Endometrial microvascular endothelial cells (primary cell): Measurements from ENCODE around the gene PRR23E. TPM values are rescaled to one million over a fixed set of nuclear protein-coding genes. Genes with fewer than 3 reads are reported as not detected.

Source experiments
- in situ Hi-C: cut with HindIII; loops from 2 replicates; pipeline ENCODE4 v1.10.0; 2017; ENCODE audit warnings: low sequenced_read_pairs, low pct_unique_long_range_greater_than_20kb; ENCODE audit errors: inconsistent ontology term
- total RNA-seq: library from RNA; depleted of rRNA; stranded (reverse); fragments of >200 nt; gene quantifications from one replicate; pipeline ENCODE4 v1.2.3, GENCODE V29; 2015; ENCODE audit errors: inconsistent ontology term

Gene PRR23E, protein sequence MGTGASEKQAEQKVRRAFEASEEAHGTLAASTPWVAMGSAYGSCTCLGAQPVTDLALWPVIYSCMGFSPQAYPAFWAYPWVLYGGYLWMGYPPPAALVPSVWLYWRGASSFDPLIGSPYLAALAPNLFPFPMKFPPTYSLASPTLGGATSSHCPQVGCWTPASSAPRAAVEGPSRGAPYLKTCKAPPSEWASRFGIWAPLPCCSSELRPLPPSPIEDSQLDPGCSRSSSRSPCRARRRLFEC
- not detected for total RNA-seq

DNA sequence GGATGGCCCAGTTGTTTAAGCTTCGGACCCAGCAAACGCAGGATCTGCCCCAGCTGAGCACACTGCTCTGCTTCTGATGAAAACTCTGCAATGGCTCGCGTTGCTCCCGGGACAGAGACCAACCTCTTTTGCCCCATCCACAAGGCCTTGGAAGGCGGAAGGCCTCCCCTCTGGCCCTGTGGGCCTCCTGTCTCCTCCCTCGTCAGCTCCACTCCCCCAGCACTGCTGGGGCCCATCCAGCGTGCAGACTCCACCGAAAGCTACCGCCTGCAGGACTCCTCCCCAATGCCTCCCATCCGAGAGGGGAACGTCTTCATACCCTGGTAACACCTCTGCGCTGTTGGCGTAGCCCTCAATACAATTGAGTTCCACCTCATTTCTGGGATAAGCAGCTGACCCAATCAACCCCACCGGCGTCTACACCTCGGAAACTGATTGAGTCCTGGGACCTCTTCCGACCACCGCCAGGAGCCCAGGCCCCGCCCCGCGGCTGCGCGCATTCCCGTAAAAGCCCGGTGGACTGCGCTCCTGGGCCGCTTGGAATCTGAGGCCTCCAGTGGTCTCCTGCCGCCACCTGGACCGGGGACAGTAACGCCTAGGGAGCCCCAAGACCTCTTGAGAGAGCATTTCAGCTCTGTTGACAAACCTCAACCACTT lies at the start of gene PRR23E:
Gene PRR23E, plus strand, starts transcription at position 556 of the 657 bp plus-strand sequence. CDS start 3,555 bp downstream, outside the sequence.
- in situ Hi-C loops: no loop called here

DNA sequence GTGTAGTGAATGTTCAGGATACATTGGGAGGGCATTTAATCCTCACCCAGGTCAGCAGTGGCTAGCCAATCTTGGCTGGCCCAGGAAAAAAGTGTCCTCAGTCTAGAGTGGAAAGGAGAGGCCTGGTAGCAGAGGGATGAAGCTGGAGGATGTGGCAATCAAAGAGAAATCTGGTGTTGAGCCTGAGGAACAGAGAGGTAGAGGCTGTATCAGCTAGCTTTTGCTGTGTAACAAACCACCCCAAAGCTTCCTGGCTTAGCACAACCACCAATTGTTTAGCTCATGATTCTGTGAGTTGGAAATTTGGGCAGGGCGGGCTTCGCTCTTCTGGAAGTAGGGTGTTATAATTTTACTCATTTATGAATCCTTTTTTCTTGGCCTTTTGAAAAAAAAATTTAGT lies 49.8 kb upstream of the PRR23E start:
- in situ Hi-C loops: no loop called here

DNA sequence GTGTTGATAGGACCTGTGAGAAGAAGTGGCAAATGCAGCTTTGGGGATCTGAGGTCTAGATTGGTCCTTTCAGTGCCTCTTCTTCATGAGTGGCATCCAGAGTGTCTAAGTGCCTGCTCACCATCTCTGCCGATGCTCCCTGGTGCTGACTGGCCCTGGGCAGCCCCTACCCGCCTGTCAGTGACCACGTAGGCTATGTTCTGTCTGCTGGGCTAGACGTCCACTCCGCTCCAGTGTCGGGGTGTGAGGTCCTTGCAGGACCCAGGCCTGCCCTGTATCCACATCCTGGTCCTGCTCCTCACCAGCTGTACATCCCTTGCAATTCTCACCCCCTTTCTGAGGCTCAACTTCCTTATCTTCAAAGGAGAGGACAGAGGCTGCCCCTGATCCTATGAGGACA lies 48.3 kb upstream of the PRR23E start:
- in situ Hi-C loops: no loop called here

DNA sequence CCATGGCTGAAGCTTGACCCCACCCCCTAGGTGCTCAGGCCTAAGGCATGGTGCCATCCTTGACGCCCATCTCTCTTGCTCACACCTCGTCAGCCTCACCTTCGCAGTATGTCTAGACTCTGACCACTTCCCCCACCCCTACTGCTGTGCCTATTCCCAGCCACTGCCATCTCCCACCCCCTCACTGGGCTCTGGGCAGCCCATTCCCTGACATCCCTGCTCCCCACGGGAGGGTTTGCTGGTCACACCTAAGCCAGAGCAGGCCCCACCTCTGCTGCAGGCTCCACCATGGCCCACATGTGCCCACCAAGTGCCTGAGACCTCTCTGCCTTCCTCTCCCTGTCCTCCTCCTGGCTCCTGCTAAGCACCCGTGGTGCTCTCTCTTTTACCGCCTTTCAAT lies 47.7 kb upstream of the PRR23E start:
- in situ Hi-C loops: no loop called here

DNA sequence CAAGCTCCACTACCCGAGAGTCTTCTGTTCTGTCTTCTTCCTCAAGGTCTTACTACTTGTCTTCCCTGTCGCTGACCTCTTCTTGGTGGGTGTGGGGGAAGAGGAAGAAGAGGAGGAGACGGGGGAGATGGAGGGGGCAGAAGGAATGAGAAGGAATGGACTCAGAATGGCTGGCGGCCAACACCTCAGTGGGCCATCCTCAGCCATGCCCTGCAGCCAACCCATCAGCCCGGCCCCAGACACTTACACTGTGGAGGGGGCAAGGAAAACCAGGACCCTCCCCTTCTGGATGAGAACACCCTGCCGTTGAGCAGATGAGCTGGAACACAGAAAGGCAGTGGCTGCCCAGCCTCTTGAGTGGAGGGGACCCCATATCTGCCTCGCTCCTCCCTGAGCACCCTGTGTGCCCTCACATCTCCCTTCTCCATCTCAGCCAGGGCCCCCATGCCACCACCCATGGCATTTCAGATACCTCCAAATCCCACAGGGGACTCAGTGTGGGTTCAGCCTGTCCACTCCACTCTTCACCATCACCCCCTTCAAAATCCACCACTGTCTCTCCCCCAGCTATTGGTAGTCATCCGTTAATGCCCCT lies 45.5 kb upstream of the PRR23E start:
- in situ Hi-C loops: no loop called here

DNA sequence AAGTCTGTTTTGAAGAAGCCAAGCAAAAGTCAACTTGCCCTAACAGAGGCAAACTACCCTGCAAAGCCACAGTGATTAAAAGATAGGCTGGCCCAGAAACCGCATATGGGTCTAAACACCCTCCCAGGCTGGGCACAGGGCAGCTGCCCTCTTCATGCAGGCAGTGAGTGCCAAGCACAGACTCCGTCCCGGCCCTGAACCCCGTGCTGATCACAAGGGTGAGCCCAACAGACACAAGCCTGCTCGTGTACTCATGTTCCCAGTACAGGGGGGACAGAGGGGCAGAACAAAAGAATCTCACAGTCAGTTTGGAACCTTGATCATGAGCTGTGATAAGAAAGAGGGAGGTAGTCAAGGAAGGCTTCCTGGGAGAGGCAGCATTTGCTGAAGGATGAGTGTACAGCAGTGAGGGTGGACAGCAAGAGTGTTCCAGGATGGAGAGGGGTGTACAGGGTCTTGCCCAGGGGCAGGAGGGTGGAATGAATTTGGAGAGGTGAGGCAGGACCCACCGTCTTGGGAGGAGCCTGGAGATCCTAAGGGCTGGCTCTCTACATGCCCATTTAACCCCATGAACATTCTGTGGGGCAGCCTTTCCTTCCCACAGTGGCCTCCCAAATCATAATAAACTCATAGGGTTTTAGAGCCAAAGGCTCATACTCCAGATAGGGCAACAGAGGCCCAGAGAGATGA lies 43.2 kb upstream of the PRR23E start:
- in situ Hi-C loops: no loop called here

DNA sequence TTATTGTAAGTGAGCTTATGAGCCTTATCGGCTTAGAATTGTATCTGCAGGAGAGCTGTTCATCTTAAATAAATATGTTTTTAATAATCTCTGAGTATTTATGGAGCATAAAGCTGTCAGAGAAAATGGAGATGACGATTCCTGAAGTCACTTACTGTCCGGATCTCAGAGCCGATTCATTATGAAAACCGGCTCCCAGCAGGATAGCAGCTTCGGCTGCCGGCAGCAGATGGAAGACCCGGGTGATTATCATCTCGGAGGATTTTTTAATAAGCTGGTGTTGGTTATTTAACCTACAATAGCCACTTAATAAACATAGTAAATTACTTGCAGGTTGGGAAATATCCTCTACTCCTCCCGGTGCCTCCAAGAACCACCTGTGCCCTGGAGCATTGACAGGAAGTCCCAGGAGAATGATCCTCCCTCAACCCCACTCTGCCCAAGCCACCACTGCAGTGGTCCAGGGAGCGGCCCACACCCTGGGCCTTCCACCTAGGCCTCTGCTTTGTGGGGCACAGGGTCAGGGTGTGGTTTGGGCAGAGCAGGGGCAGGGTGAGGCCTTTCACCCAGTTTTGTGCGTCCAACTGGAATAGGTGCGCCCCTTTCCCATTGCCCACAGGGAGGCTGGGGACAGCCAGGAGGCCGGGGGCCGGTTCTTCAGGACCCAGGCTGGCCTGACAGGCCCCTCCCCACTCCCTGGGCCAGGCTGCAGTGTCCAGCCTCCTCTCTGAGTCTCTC lies 42.2 kb upstream of the PRR23E start:
- in situ Hi-C loops: no loop called here

DNA sequence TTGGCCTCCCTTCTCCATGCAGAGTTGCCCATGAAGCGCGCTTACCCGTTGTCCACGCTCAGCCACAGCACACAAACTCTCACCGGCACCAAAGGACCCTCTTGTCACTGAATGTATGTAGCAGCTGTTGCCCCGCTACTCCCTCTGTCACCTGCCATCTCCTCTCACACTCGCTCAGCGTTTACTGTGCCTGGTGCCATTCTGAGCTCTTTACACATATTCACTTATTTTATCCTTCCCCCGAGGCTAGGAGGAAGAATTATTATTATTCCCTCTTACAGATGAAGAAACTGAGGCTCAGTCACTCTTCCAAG lies 41.7 kb upstream of the PRR23E start:
- in situ Hi-C loops: no loop called here

DNA sequence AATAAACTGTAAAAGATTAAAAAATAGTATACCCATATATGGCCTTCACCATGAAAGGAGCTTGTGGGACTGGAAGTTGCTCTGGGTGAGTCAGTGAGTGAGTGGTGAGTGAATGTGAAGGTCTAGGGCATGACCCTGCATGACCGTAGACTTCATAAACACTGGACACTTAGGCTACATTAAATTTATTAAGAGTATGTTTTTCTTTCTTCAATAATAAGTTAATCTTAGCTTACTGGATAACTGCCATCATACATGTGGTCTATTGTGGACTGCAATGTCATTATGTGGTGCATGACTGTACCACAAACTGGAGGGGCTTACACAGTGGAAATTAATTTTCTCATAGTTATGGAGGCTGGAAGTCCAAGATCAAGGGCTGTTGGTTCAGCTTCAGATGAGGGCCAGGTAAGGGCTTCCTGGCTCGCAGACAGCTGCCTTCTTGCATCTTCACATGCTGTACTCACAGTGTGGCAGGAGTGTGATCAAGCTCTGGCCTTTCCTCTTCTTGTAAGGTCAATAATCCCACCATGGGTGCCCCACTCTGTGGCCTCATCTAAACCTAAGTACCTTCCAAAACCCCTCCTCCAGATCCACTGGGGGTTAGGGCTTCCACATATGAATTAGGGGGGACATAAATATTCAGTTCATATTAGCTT lies 40.8 kb upstream of the PRR23E start:
- in situ Hi-C loops: no loop called here

DNA sequence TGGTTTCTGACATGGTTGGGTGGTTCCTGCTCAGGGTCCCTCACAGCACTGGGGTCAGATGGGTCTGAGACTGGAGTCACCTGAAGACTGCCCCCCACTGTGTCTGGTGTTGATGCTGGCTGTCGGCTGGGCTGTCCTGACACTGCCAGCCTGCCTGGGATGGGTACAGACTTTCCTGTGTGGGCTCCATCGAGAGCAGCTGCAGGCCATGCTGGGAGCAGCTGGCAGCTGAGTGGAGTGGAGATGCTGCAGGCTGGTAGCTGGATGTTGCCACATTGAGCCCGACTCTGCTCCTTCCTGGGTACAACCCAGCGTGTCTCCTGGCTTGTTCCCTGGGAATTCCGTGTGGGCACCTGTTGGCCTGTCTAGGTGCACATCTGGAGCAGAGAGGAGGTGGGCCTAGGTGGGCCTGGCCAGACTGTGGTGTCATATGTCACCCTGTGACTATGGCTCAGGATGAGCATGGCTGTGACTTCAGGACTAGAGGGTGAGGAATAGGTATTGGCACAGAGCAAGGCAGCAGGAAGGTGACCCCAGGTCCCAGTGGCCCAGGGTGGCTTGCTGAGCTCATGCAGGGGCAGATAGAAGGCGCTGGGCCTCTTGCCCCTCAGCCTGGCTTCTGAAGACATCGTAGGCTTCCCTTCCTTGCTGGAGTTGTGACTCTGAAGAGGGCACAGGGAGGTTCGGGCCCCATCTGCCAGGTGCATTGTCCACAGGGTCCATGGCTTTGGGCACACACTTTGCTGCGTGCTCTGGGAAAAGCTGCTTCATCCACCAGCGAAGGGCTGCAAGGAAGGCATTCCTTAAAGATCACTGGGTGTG lies 40.0 kb upstream of the PRR23E start:
- in situ Hi-C loops: no loop called here

DNA sequence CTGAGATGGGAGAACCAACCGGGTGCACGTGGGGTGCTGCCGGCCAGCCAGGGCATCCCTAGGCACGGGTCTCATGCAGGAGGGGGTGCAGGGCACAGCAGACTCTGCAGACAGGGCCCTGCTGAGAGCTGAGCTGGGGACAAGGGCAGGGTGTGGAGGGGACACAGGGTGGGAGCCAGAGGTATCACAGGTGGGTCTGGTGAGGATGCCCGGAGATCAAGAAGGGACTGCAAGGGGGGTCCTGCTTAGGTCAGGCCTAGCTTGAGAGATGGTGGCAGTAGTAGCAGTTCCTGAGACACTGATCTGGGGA lies 39.5 kb upstream of the PRR23E start:
- in situ Hi-C loops: no loop called here

DNA sequence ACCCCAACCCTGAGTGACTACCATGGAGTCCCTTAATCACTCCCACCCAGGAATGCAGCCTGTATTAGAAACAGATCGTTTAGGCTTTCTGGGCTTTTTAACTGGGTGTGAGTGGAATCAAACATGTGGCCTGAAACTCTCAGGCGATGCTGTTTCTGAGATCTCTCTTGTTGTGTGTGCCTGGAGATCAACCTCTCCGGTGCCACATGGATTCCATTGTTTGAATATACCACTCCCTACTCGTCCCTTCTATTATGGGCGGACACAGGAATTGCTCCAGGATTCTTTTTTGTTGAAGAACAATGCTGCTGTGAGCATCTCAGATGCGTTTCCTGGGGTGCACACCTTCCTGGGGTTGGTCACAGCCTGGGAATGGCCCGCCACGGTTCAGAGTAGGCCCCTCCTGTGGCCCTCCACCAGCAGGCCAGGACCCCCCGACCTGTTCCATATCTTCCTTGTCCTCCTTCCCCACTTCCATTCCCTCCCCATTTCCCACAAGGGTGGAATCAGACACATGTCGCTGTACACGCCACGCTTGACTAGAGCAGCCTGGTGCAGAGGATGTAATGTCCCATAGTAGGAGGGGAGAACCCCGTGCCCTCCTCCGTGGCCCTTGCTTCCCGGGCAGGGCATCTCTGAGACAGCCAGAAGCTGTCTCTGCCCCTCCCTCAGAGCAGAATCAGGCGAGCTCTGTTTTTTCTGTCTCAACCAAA lies 36.4 kb upstream of the PRR23E start:
- in situ Hi-C loops: no loop called here

DNA sequence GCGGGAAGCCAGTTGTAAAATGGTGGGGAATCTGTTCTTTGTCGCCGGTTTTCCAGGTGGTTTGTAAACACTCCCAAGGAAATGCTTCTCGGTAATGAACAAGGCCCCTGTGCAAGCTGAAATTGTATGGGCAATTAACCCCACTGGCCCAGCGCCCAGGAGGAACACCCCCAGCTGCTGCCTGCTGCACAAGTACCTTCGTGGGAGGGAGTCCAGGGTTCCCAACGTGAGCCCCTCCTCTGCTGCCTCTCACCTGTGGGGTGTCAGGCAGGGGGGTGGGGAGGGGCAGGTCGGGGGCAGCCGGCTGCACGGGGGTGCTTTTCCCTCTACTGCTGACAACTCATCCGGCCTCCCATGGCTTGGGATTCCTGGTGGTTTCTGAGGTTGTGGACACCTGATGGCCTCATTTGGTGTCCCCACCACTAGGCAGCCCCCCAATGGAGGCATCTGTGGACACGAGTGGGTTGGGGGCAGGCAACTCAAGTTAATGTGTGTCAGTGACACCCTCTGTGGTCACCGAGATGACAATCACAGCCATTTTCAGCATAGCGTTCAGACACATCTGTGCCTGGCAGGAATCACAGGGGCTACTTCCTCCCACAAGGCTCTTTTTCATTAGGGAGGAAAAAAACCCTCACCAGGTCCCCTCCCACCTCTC lies 35.6 kb upstream of the PRR23E start:
- in situ Hi-C loops: no loop called here

DNA sequence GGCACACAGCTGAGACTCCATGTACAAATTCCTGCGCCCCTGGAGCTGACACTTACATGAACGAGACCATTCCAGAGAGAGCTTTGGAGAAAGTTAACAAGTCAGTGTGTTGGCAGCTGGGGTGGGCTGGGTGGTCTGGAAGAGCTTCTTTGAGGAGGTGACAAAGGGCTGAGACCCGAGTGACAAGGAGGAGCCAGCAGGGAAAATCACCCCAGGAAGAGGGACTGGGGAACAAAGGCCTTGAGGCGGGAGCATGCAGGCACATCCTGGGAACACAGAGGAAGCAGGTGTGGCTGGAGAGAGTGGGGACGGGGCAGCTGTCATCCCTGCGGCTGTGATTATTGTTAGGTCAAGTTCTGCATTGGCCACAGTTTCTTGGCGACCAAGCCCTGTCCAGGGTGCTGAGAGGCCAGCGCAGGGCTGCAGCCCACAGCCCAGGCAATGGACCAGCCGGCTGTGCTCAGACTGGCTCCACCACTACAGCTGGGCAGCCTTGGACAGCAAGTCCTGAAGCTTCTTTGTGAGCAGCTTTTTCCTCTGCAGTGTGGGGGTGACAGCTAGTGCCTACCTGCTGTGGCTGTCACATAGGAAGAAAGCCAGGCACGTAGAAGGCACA lies 34.2 kb upstream of the PRR23E start:
- in situ Hi-C loops: no loop called here

DNA sequence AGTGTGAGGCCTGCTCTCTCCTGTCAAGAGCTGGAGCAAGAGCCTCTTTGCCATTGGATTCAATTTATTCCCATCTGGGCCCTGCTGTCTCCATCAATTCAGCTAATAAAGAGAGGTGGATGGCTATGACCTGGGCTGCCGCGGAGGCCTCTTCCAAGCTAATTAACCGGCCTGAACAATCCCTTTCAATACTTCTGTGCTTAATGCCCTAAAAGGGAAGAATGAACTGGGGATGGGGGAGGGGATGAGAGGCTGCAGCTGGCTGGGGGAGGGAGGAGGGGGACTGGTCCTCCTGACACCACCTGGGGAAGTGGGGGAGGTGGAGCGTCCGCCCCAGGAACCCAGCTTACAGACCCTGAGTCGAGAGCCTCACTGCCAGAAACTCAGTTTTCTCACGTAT lies 33.4 kb upstream of the PRR23E start:
- in situ Hi-C loops: no loop called here

DNA sequence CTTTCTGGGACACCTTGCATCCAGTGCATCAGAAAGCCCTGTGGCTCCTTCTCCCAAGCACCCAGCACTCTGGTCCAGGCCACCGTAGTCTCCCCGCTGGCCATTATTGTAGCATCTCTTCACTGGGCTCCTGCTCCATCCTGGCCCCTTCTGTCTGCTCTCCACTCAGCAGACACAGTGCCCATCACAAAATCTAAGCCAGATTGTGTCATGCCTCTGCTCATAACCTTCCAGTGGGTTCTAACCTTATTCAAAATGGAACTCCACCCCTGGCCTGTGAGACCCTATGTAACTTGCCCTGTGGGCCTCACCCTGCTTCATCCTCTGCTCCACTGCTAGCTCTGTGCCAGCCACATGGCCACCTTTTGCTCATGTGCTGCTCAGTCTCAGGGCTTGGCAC lies 31.7 kb upstream of the PRR23E start:
- in situ Hi-C loops: no loop called here
